ENCODE results near the gene KRTAP3-1. TPM values are rescaled to one million over a fixed set of nuclear protein-coding genes. Genes with fewer than 3 reads are reported as not detected.

The KRTAP3-1 gene
- total and polyA plus RNA-seq, 2 donors (not counting 3 experiments of a cell fraction or from before 2014, with no cell fraction given), result not detected

DNA sequence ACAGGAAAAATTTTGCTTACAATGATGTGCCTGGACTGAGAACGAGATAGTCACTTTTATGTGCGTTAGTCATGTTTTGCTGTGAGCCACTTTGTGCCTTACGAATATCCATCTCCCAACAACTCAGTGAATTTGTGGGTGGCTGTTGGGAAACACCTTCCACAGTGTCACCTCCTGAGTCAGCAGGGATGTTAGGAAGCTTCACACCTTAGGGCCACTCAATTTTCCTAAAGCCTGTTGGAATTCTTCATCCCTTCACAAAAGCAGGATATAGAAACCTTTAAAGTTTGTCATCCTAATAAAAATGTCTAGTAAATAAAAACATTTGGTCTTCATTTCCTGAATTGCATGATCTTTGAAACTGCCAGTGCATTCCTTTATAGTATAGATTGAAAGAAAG is 4.3 kb upstream of the KRTAP3-1 start:
- ChIA-PET POLR2A (no interaction called here), CTCF (no interaction called here)
- FAIRE-seq (no peak), DNase-seq (ENCODE audit: low read depth, low spot score) (no peak)
- Histone ChIP-seq H3K9me3 (replicated peaks; ENCODE audit: control insufficient read depth, insufficient read depth, low read length) (no peaks in the 10 kb centered on the region), H3K27me3 (ENCODE audit: control insufficient read depth in 2 of 2, insufficient read depth in 2 of 2, low read length in 2 of 2) (peaks cover 0 to 1% of the 10 kb centered on the region in 2 experiments), H2AFZ (ENCODE audit: low read depth, low read length) (no peak overlapping the region), H3K9ac (replicated peaks; ENCODE audit: extremely low read depth, insufficient read depth, low read length) (no peak overlapping the region), H3K79me2 (ENCODE audit: control insufficient read depth, insufficient read depth, low read length) (no peaks in the 10 kb centered on the region), H3K4me3 (replicated peaks in 1 of 3; ENCODE audit: insufficient read depth in 1 of 3, low read depth in 1 of 3, low read length in 3 of 3) (no peak overlapping the region), H3K9me1 (replicated peaks; ENCODE audit: control insufficient read depth, extremely low read depth, insufficient read depth, low read length) (no peaks in the 10 kb centered on the region), H4K20me1 (replicated peaks; ENCODE audit: control insufficient read depth, extremely low read depth, insufficient read depth, low read length) (no peaks in the 10 kb centered on the region), H3K4me2 (ENCODE audit: insufficient read depth, low read length) (no peak overlapping the region), H3K27ac (ENCODE audit: insufficient read depth, low read depth, low read length) (no peak overlapping the region), H3K4me1 (ENCODE audit: control insufficient read depth, extremely low read depth, insufficient read depth, low read length) (no peaks in the 10 kb centered on the region), H3K36me3 (ENCODE audit: control insufficient read depth in 2 of 2, extremely low read depth in 1 of 2, insufficient read depth in 2 of 2, low read length in 2 of 2) (no peaks in the 10 kb centered on the region)
- dilution Hi-C loops (cut with MboI; ENCODE audit: extremely low pct_ligation_motif_present, low sequenced_read_pairs), result no loop called here
- intact Hi-C loops (cut with micrococcal nuclease), result no loop called here
- no TSS peak for BruUV-seq (replicated peaks)
- TF ChIP-seq EZH2 (IDR thresholded peaks at IDR 0.05; ENCODE audit: borderline replicate concordance, low read depth, low read length, severe bottlenecking) (no peak), MYC (IDR thresholded peaks at IDR 0.05; ENCODE audit: low read depth, low read length) (no peak), CTCF (IDR thresholded peaks at IDR 0.05; ENCODE audit: extremely low read depth in 1 of 2, insufficient read depth in 1 of 2, low read depth in 1 of 2, low read length in 2 of 2) (no peak), POLR2A (IDR thresholded peaks at IDR 0.05; ENCODE audit: low read depth, low read length) (no peak), JUN (IDR thresholded peaks at IDR 0.05; ENCODE audit: borderline replicate concordance, insufficient read depth, insufficient read length, low read depth) (no peak), POLR2AphosphoS5 (IDR thresholded peaks at IDR 0.05; ENCODE audit: insufficient read depth, low read depth, low read length) (no peak), FOS (IDR thresholded peaks at IDR 0.05; ENCODE audit: borderline replicate concordance, insufficient read depth, low read length) (no peak), MAX (IDR thresholded peaks at IDR 0.05; ENCODE audit: insufficient read depth, insufficient read length) (no peak), GATA2 (IDR thresholded peaks at IDR 0.05; ENCODE audit: insufficient read depth, insufficient read length, low read depth, low read length) (no peak)
